Body of pancreas (tissue), 4 donors: ENCODE measurements around the gene NDUFB2.

Source experiments
- POLR2A ChIP-seq, 3 donors: fragments of 450-650 bp; IDR thresholded peaks; one replicate each; pipeline ENCODE4 v1.6.1; 2016; ENCODE audit warnings: antibody characterized with exemption in 3 of 3, mild to moderate bottlenecking in 2 of 3
- TF ChIP-seq, protein P1 (sequence below), 7 experiments: fragments of 450-650 bp in 4 of 7; fragments of 200-600 bp in 3 of 7; sonication (generic) in 3 of 7; IDR thresholded peaks; one replicate each; pipeline ENCODE4 v1.5.1; 2016 to 2019; ENCODE audit warnings: antibody characterized with exemption in 7 of 7

GRCh38 chr7:140655511-140656408, 40.7 kb upstream of the NDUFB2 start:
- TF ChIP-seq, protein P1, sequence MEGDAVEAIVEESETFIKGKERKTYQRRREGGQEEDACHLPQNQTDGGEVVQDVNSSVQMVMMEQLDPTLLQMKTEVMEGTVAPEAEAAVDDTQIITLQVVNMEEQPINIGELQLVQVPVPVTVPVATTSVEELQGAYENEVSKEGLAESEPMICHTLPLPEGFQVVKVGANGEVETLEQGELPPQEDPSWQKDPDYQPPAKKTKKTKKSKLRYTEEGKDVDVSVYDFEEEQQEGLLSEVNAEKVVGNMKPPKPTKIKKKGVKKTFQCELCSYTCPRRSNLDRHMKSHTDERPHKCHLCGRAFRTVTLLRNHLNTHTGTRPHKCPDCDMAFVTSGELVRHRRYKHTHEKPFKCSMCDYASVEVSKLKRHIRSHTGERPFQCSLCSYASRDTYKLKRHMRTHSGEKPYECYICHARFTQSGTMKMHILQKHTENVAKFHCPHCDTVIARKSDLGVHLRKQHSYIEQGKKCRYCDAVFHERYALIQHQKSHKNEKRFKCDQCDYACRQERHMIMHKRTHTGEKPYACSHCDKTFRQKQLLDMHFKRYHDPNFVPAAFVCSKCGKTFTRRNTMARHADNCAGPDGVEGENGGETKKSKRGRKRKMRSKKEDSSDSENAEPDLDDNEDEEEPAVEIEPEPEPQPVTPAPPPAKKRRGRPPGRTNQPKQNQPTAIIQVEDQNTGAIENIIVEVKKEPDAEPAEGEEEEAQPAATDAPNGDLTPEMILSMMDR (IDR thresholded peaks at IDR 0.05), result no peak
- no peak for TF ChIP-seq POLR2A (IDR thresholded peaks at IDR 0.05)
